Amniotic epithelial cell (primary cell): ENCODE results near the gene FAM222A.

Experiments used
- DNase-seq: peaks from one replicate; pipeline ENCODE4 v3.0.0-alpha.2; 2010; ENCODE audit warnings: low read depth

The FAM222A gene

DNA sequence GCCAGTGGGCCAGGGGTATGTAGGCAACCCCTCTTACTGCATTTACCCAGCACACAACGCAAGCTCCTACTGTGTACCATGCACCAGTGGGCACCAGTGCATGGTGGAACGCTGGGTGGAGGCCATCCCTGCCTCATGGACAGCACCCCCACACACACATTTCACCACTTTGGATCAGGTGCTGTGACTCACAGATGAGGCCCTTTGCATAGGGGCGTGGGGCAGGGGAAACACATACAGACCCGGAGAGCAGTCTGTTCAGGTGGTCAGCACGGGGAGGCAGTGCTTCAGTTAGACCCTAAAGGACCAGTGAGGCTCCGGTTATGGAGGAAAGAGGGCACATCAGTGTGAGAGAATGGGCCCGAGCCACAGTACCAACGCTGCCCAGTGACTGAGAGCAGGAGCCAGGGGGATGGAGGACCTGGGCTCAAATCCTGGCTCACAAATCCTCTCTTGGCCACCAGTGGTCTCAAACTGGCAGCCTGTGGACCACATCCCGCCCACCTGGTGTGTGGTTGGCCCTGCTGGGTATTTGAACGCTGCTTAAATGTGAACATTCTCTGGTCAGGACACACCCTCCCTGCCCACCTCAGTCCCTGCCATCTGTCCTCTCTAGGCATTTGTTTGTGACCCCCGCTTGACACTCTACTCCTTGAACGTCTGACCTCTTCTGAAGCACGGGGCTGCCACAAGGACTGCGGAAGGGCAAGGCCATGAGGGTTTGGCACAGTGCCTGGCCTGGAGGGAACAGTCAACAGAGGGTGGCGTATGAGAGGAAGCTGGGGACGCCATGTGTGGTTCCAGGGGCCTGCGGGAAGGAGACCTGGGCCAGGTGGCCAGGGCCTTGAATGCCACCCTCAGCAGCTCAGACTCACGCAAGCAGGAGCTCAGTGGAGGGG, 46.7 kb downstream of the FAM222A start:
- DNase-seq, result no peak

- DNase-seq, result no peak
Observed at GRCh38 chr12:109760930-109761921, 47.6 kb downstream of the FAM222A start.

GRCh38 chr12:109762071-109762672, 48.5 kb downstream of the FAM222A start:
- DNase-seq, result no peak

DNA sequence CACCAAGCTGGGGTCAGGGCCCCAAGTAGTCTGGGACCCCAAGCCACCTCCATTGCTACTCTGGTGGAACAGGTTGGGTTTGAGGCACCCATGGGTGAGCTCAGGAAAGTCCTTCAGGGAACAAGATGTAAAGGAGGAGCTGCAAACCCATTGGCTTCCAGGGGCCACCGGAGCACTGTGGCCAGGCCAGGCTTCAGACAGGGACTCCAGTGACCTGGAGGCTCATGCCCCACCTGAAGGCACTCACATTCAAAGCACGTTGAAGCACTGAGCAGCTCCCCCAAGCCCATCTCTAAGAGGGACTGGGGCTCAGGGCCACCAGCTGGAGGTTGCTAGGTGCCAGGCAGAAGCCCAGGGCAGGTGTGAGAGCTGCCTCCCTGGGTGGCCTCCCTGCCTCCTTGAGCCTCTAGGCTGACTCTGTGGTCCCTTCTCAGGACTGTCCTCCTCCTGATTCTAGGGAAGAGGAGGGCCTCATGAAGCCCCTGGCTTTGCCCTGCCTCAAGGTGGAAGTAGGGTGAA, 49.1 kb downstream of the FAM222A start:
- DNase-seq, result no peak

- peak; percentile 31 for DNase-seq
Observed at GRCh38 chr12:109763201-109763841, 49.7 kb downstream of the FAM222A start.

DNA sequence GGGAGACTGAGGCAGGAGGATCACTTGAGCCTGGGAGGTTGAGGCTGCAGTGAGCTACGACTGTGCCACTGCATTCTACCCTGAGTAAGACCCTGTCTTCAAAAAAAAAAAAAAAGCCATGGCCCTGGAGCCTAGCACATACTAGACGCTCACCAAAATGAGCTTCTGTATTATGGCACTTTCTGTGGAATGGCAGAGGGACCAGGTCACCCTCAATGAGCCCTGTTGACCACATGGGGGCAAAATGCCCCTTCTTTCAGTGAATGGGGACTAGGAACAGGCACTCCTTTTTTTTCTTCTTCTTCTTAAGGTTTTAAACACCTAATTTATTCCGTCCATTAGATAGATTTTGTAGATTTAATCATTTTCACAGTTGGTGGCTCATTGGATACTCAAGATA, 50.5 kb downstream of the FAM222A start:
- DNase-seq, result no peak

GRCh38 chr12:109764776-109765445, 51.3 kb downstream of the FAM222A start:
- no peak for DNase-seq

GRCh38 chr12:109765446-109765810, 51.8 kb downstream of the FAM222A start:
- no peak for DNase-seq

DNA sequence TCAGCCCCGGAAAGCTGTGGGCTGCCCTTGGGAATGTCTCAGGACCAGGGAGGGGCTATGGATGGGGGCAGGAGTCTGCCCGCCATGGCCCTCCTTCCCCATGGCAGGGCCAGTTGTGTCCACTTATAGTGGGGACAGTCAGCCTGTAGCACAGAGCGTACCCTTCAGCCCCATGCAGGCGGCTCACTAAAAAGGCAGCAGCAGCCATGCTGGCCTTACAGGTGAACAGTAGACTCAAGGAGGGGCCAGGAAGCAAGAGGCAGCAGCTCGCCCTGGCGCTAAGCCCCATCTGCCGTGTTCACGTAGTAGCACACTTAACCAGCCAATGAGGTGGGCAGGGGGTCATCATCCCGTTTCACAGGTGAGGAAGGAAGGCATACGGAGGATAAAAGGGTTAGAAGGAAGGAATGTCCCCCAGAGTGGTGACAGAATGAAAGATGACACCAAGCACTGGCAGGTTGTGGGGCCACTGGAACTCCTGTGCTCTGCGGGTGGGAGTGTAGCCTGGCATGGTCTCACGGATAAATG, 52.7 kb downstream of the FAM222A start:
- DNase-seq, result no peak

DNA sequence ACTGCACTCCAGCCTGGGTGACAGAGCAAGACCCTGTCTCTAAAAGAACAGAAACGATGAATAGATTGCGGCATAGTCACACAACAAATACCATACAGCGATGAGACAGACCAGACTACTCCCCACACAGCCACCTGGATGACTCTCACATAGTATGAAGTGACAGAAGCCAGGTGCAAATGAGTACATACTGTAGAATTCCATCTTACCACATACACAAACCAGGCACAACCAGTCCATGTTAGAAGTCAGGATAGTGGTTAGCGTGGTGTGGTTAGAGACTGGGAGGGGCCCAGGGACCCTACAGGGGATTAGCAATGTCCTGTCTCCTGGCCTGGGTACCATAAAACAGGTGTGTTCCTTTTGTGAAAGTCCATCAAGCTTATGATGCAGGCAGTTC, 53.8 kb downstream of the FAM222A start:
- no peak for DNase-seq

- no peak for DNase-seq
Observed at GRCh38 chr12:109767991-109768900, 54.6 kb downstream of the FAM222A start.

- no peak for DNase-seq
Observed at GRCh38 chr12:109768901-109769670, 55.5 kb downstream of the FAM222A start.

DNA sequence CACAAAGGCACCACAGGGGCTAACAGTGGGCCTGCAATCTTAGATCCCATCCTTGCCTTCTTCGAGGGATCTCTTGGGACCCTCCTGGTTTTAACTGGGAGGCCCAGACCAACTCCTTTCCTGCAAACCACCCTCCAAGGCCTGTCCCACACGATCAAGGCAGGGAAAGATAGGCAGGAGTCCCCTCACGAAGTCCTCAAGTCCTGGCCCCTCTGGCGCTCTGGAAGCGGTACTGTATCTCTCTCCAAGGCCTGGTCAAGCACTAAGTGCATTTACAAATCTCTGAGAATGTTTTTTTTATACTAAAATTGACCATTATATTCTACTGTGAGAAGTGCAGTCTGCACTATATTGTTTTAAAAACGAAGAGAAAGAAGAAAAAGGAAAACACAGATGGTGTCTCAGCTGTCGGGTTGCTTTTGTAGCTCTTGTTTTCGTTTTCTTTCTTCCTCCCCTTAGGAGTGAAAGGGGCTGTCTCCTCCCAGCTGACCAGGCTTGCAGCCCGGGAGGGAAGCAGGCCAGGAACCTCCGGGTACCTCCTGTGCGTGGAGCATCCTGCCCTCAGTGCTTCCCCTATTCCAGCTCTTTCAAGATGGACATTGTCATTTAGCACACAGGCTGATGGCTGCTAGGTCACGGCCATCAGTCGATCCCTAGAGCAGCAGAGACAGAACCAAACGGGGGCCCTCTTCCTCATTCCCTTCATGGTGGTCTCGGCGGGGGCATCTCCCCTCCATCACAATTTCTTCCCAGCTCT, 56.7 kb downstream of the FAM222A start:
- DNase-seq, result no peak

DNA sequence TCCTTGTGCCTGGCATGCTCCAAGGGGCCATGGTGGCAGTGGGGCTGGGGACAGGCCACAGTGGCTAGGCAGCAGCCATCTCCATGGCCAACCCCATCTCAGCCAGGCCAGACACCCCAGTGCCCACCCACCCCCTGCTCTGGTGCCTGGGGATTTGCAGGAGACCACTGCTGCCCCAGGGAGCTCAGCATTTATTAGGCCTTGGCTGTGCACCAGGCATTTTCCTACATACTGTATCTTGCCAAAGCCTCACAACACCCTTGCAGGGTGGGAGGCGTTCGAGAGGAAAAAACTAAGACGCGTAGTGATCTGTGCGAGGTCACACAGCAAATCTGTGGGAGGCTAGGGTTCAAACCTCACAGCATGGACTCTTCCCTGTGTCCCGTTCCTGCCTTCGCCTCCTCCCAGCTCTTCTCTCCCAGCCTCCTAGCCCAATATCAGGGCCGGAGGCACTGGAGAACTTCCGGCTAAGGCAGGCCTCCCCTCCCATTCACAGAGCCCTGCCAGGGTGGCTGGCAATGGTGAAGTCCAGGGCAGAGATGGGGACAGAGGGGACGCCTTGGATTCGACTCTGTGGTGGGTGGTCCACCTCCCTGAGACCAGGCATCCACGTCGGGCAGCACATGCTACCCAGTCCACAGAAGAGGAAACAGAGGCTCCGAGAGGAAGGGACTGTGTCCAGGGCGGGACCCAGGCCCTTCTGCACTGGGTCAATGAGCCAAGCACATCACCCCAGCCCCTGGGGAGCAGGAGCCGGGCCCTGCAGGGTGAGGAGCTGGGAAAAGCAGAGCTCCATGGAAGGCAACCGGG, 57.4 kb downstream of the FAM222A start:
- DNase-seq, result no peak

GRCh38 chr12:109771746-109772621, 58.4 kb downstream of the FAM222A start:
- no peak for DNase-seq

- no peak for DNase-seq
Observed at GRCh38 chr12:109772622-109773321, 59.1 kb downstream of the FAM222A start.
